OCI-LY1 (cell line): ENCODE measurements around the gene CRYGN.

ENCODE experiments used
- EZH2 ChIP-seq: fragments of 200-600 bp; sonication (generic), shearing (Covaris generic); IDR thresholded peaks from 2 replicates; pipeline ENCODE4 v1.8.0; 2017; ENCODE audit warnings: borderline replicate concordance, mixed run types, mild to moderate bottlenecking, antibody characterized with exemption, low read length, moderate library complexity, mixed read lengths
- TF ChIP-seq, protein P1 (sequence below): fragments of 200-600 bp; sonication (generic), shearing (Covaris generic); IDR thresholded peaks from 2 replicates; pipeline ENCODE4 v1.5.1; 2017; ENCODE audit warnings: mild to moderate bottlenecking, antibody characterized with exemption, low read length, moderate library complexity, mixed read lengths

DNA sequence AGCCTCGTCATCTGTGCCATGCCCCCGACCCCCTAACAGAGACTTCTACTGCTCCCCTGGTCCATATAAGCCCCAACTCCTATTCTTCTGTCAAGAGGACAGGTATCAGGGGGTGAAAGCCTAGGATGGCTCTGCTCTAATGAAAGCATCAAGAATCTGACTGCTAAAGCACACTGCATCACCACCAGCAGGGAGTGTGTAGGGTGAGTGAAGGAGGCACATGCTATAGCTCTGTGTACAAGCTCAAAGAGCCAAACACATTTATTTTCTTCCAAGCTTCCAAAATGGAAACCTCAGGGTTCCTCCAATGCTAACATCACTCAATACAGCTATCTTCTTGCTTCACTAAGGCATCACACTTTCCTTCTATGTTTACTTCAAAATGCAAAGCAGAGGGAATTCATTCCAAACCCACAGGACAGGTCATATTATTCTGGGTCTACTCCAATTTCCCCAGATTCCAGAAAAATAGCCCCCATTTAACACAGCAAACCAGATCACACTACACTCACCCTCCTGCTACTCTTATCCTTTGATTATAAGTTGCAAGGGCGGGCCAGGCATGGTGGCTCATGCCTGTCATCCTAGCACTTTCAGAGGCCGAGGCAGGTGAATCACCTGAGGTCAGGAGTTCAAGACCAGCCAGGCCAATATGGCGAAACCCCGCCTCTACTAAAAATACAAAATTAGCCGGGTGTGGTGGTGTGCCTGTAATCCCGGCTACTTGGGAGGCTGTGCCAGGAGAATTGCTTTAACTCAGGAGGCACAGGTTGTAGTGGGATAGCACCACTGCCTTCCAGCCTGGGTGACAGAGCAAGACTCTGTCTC, 43.2 kb upstream of the CRYGN start:
- TF ChIP-seq, protein P1, sequence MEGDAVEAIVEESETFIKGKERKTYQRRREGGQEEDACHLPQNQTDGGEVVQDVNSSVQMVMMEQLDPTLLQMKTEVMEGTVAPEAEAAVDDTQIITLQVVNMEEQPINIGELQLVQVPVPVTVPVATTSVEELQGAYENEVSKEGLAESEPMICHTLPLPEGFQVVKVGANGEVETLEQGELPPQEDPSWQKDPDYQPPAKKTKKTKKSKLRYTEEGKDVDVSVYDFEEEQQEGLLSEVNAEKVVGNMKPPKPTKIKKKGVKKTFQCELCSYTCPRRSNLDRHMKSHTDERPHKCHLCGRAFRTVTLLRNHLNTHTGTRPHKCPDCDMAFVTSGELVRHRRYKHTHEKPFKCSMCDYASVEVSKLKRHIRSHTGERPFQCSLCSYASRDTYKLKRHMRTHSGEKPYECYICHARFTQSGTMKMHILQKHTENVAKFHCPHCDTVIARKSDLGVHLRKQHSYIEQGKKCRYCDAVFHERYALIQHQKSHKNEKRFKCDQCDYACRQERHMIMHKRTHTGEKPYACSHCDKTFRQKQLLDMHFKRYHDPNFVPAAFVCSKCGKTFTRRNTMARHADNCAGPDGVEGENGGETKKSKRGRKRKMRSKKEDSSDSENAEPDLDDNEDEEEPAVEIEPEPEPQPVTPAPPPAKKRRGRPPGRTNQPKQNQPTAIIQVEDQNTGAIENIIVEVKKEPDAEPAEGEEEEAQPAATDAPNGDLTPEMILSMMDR, result no peak
- TF ChIP-seq EZH2, result no peak
